Stomach smooth muscle (tissue), 2 donors: ENCODE data around the gene UROC1.

Experiments
- H3K27ac ChIP-seq: one replicate; pipeline ENCODE4 v1.7.0; 2013; ENCODE audit warnings: mild to moderate bottlenecking, low read length, inconsistent platforms
- H3K27me3 ChIP-seq, 2 donors: one replicate each; pipeline ENCODE4 v1.7.0; 2013; ENCODE audit warnings: low read length in 2 of 2; ENCODE audit not compliant: insufficient read depth in 2 of 2, control insufficient read depth in 1 of 2
- H3K36me3 ChIP-seq, 2 donors: one replicate each; pipeline ENCODE4 v1.7.0; 2013; ENCODE audit warnings: low read length in 2 of 2; ENCODE audit not compliant: control insufficient read depth in 2 of 2, insufficient read depth in 2 of 2
- H3K4me1 ChIP-seq: one replicate; pipeline ENCODE4 v1.7.0; 2013; ENCODE audit warnings: low read length; ENCODE audit not compliant: control insufficient read depth, insufficient read depth
- H3K4me3 ChIP-seq, 2 donors: one replicate each; pipeline ENCODE4 v1.7.0; 2013; ENCODE audit warnings: low read length in 2 of 2
- H3K9ac ChIP-seq, 2 donors: one replicate each; pipeline ENCODE4 v1.7.0; 2013; ENCODE audit warnings: low read length in 2 of 2, mild to moderate bottlenecking in 1 of 2
- H3K9me3 ChIP-seq, 2 donors: one replicate each; pipeline ENCODE4 v1.7.0; 2013; ENCODE audit warnings: low read length in 2 of 2; ENCODE audit not compliant: control insufficient read depth in 2 of 2
- donor health status: healthy.
- donor health status: Pancreatic carcinoma.

UROC1 gene

GRCh38 chr3:126501054-126501453, 16.5 kb downstream of the UROC1 start:
- Histone ChIP-seq H3K9me3 (peaks cover 0 to 3% of the 10 kb centered on the region in 2 donors), H3K4me3 (no peak overlapping the region), H3K27ac (no peak overlapping the region), H3K36me3 (no peaks in the 10 kb centered on the region), H3K27me3 (peaks cover 0 to 3% of the 10 kb centered on the region in 2 donors), H3K4me1 (no peaks in the 10 kb centered on the region), H3K9ac (no peak overlapping the region)

GRCh38 chr3:126500016-126500415, 17.6 kb downstream of the UROC1 start:
- Histone ChIP-seq H3K36me3 (no peaks in the 10 kb centered on the region), H3K27ac (no peak overlapping the region), H3K9ac (no peak overlapping the region), H3K4me3 (no peak overlapping the region), H3K4me1 (no peaks in the 10 kb centered on the region), H3K27me3 (peaks cover 0 to 2% of the 10 kb centered on the region in 2 donors), H3K9me3 (peaks cover 0 to 3% of the 10 kb centered on the region in 2 donors)

- Histone ChIP-seq H3K27ac (no peak overlapping the region), H3K4me1 (no peaks in the 10 kb centered on the region)
Observed at GRCh38 chr3:126499401-126499800, 18.2 kb downstream of the UROC1 start.

GRCh38 chr3:126498929-126499328, 18.6 kb downstream of the UROC1 start:
- Histone ChIP-seq H3K9ac (no peak overlapping the region), H3K27me3 (no peaks in the 10 kb centered on the region), H3K4me1 (no peaks in the 10 kb centered on the region), H3K9me3 (peaks cover 0 to 3% of the 10 kb centered on the region in 2 donors), H3K27ac (no peak overlapping the region), H3K36me3 (no peaks in the 10 kb centered on the region), H3K4me3 (no peak overlapping the region)

More at GRCh38 chr3:126499401-126499800, 18.2 kb downstream of the UROC1 start:
- H3K9ac ChIP-seq: no peak overlapping the region
- H3K9me3 ChIP-seq: peaks cover 0 to 3% of the 10 kb centered on the region in 2 donors
- no peak overlapping the region for H3K4me3 ChIP-seq
- H3K27me3 ChIP-seq: no peaks in the 10 kb centered on the region
- no peaks in the 10 kb centered on the region for H3K36me3 ChIP-seq

- Histone ChIP-seq H3K9me3 (peaks cover 0 to 3% of the 10 kb centered on the region in 2 donors), H3K27ac (no peak overlapping the region), H3K4me1 (no peaks in the 10 kb centered on the region), H3K27me3 (no peaks in the 10 kb centered on the region), H3K4me3 (no peak overlapping the region), H3K9ac (no peak overlapping the region), H3K36me3 (no peaks in the 10 kb centered on the region)
Observed at GRCh38 chr3:126498461-126498860, 19.1 kb downstream of the UROC1 start.

GRCh38 chr3:126497956-126498355, 19.6 kb downstream of the UROC1 start:
- no peaks in the 10 kb centered on the region for H3K4me1 ChIP-seq

GRCh38 chr3:126496894-126497850, 20.4 kb downstream of the UROC1 start:
- H3K36me3 ChIP-seq: no peaks in the 10 kb centered on the region
- H3K9me3 ChIP-seq: no peaks in the 10 kb centered on the region
- H3K4me1 ChIP-seq: no peaks in the 10 kb centered on the region
- no peaks in the 10 kb centered on the region for H3K27me3 ChIP-seq
- H3K27ac ChIP-seq: no peak overlapping the region
- no peak overlapping the region for H3K9ac ChIP-seq
- H3K4me3 ChIP-seq: no peak overlapping the region

More at GRCh38 chr3:126497956-126498355, 19.6 kb downstream of the UROC1 start:
- H3K27me3 ChIP-seq: no peaks in the 10 kb centered on the region
- H3K9me3 ChIP-seq: peaks cover 0 to 3% of the 10 kb centered on the region in 2 donors
- H3K4me3 ChIP-seq: no peak overlapping the region
- no peaks in the 10 kb centered on the region for H3K36me3 ChIP-seq
- H3K27ac ChIP-seq: no peak overlapping the region
- no peak overlapping the region for H3K9ac ChIP-seq

GRCh38 chr3:126495786-126496185, 21.8 kb downstream of the UROC1 start:
- H3K4me3 ChIP-seq: no peak overlapping the region
- no peaks in the 10 kb centered on the region for H3K36me3 ChIP-seq
- H3K4me1 ChIP-seq: no peaks in the 10 kb centered on the region
- no peaks in the 10 kb centered on the region for H3K27me3 ChIP-seq
- no peak overlapping the region for H3K9ac ChIP-seq
- H3K27ac ChIP-seq: no peak overlapping the region
- no peaks in the 10 kb centered on the region for H3K9me3 ChIP-seq

- H3K27ac ChIP-seq: no peak overlapping the region
- H3K4me1 ChIP-seq: no peaks in the 10 kb centered on the region
- no peaks in the 10 kb centered on the region for H3K36me3 ChIP-seq
- H3K27me3 ChIP-seq: no peaks in the 10 kb centered on the region
- H3K9me3 ChIP-seq: no peaks in the 10 kb centered on the region
- no peak overlapping the region for H3K9ac ChIP-seq
- H3K4me3 ChIP-seq: no peak overlapping the region
Observed at GRCh38 chr3:126494970-126495230, 22.7 kb downstream of the UROC1 start.

GRCh38 chr3:126494204-126494969, 23.2 kb downstream of the UROC1 start:
- H3K9ac ChIP-seq: no peak overlapping the region
- H3K27ac ChIP-seq: no peak overlapping the region
- no peak overlapping the region for H3K4me3 ChIP-seq
- H3K27me3 ChIP-seq: no peaks in the 10 kb centered on the region
- H3K4me1 ChIP-seq: no peaks in the 10 kb centered on the region
- no peaks in the 10 kb centered on the region for H3K9me3 ChIP-seq
- no peaks in the 10 kb centered on the region for H3K36me3 ChIP-seq
